GM19463 (cell line): ENCODE results near the gene ANKRD55.
"Not testable (repeated sequence)": the region's sequence is repeated elsewhere in the genome, so short reads cannot be mapped to it uniquely, and the experiment has no call there.

ENCODE experiments used
- ATAC-seq: cut with Tn5 transposase; IDR thresholded peaks from one replicate; pipeline ENCODE4 v1.9.1; 2021; ENCODE audit warnings: mild to moderate bottlenecking, moderate library complexity; ENCODE audit not compliant: unreplicated experiment

Gene ANKRD55

GRCh38 chr5:56233230-56233629 is at the start of gene ANKRD55:
Gene ANKRD55 (minus strand): TSS chr5:56233330. CDS start chr5:56232913, 417 bp downstream.
- ATAC-seq = no peak

GRCh38 chr5:56282216-56282615 is 49.1 kb upstream of the ANKRD55 start:
- ATAC-seq = no peak

DNA sequence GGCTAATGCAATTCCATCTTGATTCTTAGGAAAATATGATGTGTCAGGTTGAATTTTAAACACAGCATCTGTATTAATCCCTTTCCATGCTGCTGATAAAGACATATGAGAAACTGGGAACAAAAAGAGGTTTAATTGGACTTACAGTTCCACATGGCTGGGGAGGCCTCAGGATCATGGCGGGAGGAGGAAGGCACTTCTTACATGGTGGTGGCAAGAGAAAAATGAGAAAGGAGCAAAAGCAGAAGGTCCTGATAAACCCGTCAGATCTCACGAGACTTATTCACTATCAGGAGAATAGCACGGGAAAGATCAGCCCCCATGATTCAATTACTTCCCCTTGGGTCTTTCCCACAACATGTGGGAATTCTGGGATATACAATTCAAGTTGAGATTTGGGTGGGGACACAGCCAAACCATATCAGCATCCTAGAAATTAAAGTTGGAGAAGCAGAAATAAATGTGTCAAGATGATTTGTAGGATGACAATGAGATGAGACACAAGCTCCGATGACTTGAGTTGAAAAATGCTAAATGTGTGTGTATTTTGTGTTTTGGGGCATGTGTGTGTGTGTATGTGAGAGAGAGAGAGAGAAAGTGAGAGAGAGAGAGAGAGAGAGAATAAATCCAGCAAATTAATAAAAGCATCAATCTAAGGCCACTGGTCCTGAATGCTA is 48.5 kb upstream of the ANKRD55 start:
- no peak for ATAC-seq

DNA sequence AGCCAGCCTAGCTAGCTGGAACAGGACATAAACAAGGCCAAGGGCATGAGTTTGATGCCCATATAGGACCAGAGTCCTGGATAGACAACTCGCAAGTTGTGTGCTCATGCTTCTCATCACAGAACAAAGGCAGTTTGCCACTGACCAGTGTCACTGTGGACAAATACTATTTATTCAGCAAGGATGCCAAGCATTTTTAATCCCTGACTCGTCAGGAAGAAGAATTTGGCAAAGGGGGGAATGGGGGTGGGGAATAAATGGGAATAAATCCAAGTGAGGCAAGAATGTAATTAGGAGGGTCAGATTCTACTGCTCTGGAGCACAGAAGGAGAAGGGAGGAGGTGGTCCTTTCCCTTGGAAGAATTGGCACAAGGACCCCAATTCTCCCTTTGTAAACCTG is 46.8 kb upstream of the ANKRD55 start:
- no peak for ATAC-seq

GRCh38 chr5:56279291-56279690 is 46.2 kb upstream of the ANKRD55 start:
- ATAC-seq = no peak

GRCh38 chr5:56278335-56278753 is 45.2 kb upstream of the ANKRD55 start:
- ATAC-seq = no peak

GRCh38 chr5:56277573-56277972 is 44.4 kb upstream of the ANKRD55 start:
- no peak for ATAC-seq

GRCh38 chr5:56273376-56273955 is 40.3 kb upstream of the ANKRD55 start:
- no peak for ATAC-seq

DNA sequence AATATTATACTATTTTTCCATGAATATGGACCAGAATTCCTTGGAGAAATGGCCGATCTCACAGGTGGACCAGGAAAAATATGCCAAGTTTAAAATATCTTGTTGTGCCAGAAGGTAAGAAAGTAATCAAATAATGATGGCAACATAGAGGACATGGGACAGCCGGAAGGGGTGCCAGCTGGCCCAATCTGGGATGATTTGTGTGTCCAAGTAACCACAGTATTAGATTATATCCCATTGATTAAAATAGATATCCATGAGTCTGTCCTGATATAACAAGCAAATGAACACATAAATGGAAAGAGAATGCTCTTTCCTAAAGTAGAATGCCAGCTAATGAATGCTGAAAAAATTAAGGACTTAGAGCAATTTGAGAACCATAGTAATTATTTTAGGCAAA is 39.6 kb upstream of the ANKRD55 start:
- no peak for ATAC-seq

DNA sequence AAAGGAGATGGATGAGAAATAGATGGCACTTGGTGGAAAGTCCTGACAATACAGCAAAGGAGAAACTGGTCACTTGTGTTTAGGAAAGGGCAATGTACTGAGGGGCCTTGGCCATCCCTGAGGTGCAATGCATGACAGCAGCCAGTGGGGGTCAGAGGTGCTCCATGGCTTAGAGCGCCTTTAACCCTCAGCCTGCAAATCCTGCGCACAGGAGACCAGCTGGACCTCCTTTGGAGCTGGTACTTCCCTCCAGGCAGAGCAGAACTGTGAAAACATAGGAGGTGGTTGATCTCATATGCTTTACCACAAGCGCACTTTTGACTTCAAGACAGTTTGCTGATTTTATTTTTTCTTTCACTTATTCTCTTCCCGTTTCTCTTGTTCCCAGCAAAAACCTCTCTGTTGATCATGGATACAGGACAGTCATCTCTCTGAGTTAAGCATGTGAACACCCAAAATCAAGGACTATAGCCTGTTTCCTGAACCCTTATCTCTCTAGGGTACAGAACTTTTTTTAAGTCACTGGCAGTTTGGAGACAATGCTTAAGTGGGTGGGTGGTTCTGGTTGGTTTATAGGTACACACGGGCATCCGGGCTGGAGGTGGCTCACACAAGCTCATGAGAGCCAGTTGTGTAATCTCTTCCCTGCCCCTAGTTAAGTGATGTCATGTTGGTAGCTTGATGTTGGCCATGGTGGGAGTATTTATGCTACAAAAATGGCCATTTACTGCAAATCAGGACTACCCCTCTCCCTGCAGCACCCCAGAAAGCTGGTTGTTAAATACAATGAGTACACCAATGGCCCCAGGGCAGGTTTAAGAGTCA is 37.6 kb upstream of the ANKRD55 start:
- ATAC-seq = peak; percentile 93

DNA sequence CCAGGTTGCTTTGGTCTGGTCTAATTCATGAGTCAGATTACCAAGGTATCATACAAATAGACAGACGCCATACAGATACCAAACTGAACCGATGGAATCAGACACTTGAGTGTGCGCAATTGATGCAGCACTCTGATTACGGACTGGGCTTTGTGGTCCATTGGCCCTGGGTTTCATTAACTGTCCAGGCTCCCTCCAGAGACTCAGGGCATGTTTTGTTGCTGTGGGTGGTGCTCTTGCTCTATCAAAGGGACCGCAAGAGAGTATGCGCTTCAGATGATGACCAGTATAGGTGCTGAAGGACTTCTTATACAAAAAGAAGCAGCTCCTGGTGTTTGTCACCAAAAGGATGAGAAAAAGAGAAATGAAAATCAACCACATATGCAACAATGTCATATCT is 36.9 kb upstream of the ANKRD55 start:
- peak; percentile 33 for ATAC-seq

- ATAC-seq = no peak
These were observed 36.2 kb upstream of the ANKRD55 start for GRCh38 chr5:56269216-56269927.

DNA sequence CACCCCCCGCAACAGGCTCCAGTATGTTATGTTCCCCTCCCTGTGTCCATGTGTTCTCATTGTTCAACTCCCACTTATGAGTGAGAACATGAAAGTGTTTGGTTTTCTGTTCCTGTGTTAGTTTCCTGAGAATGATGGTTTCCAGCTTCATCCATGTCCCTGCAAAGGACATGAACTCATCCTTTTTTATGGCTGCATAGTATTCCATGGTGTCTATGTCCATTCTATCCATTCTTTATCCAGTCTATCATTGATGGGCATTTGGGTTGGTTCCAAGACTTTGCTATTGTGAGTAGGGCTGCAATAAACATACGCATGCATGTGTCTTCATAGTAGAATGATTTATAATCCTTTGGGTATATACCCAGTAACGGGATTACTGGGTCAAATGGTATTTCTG is 35.6 kb upstream of the ANKRD55 start:
- not testable (repeated sequence) for ATAC-seq

- ATAC-seq = no peak
These were observed 34.7 kb upstream of the ANKRD55 start for GRCh38 chr5:56267856-56268255.

DNA sequence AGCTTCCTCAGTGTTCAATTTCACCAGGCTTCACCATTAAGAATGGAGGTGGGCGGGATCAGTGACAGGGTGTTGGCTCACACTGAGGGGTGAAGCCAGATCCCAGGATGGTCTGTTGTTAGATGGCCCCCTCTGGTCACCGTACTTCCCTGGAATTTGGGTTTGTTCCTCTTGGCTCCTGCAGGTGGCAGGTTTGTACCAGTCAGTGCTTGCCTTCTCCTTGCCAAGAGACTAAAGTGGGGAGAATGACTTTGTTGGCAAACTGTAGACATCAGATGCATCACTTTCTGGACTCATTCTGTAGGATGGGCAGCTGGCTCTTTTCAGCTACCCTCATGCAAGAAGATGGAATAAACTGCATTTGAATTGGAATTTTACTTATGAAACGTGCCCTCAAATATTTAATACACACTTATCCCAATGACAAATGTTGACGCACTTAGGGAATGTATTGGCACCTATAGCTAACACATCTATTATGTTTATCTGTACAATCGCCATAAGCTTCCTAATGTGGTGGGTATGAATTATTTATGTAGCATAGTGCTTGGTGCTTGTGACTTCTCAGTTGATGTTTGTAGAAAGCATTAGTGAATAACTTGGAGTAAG is 31.4 kb upstream of the ANKRD55 start:
- no peak for ATAC-seq

GRCh38 chr5:56262279-56262678 is 29.1 kb upstream of the ANKRD55 start:
- ATAC-seq = no peak

DNA sequence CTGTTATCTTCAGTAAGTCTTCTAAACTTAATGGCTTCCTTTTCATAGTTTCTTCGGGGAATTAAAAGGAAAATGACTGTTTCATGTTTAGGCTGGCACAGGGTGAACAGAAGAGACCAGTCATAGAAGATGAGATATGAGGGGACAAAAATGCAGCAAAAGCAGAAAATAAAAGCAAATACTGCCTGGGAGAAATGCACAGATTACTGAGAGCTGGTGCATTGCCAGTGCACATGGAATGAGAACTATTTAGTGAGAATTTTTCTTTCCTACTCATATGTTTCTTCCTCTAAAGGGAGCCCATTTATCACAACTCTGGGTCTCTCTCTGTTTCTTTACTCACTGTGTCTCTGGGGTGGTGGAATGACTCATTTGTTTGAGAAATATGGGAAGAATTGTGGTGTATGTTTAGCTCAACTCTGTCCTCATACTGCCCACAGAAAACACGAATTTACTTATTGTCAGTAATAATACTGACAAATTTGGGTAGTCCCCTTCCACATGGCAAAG is 25.9 kb upstream of the ANKRD55 start:
- peak; percentile 72 for ATAC-seq

DNA sequence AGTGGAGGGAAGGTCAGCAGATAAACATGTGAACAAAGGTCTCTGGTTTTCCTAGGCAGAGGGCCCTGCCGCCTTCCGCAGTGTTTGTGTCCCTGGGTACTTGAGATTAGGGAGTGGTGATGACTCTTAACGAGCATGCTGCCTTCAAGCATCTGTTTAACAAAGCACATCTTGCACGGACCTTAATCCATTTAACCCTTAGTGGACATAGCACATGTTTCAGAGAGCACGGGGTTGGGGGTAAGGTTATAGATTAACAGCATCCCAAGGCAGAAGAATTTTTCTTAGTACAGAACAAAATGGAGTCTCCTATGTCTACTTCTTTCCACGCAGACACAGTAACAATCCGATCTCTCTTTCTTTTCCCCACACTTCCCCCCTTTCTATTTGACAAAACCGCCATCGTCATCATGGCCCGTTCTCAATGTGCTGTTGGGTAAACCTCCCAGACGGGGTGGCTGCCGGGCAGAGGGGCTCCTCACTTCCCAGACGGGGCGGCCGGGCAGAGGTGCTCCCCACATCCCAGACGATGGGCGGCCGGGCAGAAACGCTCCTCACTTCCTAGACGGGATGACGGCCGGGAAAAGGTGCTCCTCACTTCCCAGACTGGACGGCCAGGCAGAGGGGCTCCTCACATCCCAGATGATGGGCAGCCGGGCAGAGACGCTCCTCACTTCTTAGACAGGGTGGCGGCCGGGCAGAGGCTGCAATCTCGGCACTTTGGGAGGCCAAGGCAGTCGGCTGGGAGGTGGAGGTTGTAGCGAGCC is 24.8 kb upstream of the ANKRD55 start:
- ATAC-seq = not testable (repeated sequence)

- no peak for ATAC-seq
These were observed 23.9 kb upstream of the ANKRD55 start for GRCh38 chr5:56257010-56257409.

DNA sequence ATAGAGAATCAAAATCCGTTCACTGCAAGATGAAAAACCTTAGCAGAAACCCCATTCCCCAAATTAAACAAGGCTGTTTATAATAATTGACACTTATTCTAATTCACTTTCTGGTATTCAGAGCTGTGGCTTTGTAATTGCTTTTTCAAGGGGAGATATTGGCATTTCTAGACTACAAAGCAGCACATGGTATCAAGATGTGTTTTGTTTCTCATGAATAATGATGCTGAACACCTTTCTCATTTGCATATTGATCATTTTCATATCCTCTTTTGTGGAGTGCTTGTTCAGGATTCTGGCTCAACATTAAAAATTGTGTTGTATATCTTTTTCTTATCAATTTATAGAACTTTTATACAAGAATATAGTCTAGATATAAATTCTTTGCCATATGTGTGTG is 22.4 kb upstream of the ANKRD55 start:
- ATAC-seq = no peak
